Skin of body (tissue), 2 donors: ENCODE measurements around the gene IL1RAP. TPM values are rescaled to one million over a fixed set of nuclear protein-coding genes. Genes with fewer than 3 reads are reported as not detected.

Experiments used
- DNase-seq: peaks from one replicate; lab custom pipeline; 2025; lab: John Stamatoyannopoulos, UW
- total RNA-seq: library from RNA; depleted of rRNA; stranded (reverse); fragments of >200 nt; gene quantifications from one replicate; pipeline ENCODE4 v1.2.3, GENCODE V29; 2014

IL1RAP gene
- total RNA-seq, 1 donor from 2014 or later = 12.9 TPM

- no peak for DNase-seq
Measured at GRCh38 chr3:190607021-190607420, 93.1 kb downstream of the IL1RAP start.

GRCh38 chr3:190608850-190609589 is 95.1 kb downstream of the IL1RAP start:
- DNase-seq = no peak

- no peak for DNase-seq
Measured at GRCh38 chr3:190614226-190615059, 100.6 kb downstream of the IL1RAP start.

GRCh38 chr3:190615060-190615384 is 101.1 kb downstream of the IL1RAP start:
- DNase-seq = no peak

GRCh38 chr3:190615607-190616006 is 101.7 kb downstream of the IL1RAP start:
- DNase-seq = no peak

GRCh38 chr3:190616637-190617036 is 102.8 kb downstream of the IL1RAP start:
- DNase-seq = no peak

- no peak for DNase-seq
Measured at GRCh38 chr3:190617185-190617584, 103.3 kb downstream of the IL1RAP start.

- DNase-seq = no peak
Measured at GRCh38 chr3:190618330-190619030, 104.6 kb downstream of the IL1RAP start.

GRCh38 chr3:190619353-190619752 is 105.5 kb downstream of the IL1RAP start:
- no peak for DNase-seq

GRCh38 chr3:190619761-190620160 is 105.9 kb downstream of the IL1RAP start:
- no peak for DNase-seq

- DNase-seq = no peak
Measured at GRCh38 chr3:190620886-190621608, 107.2 kb downstream of the IL1RAP start.

- no peak for DNase-seq
Measured at GRCh38 chr3:190621927-190622326, 108.0 kb downstream of the IL1RAP start.

- no peak for DNase-seq
Measured at GRCh38 chr3:190624282-190624681, 110.4 kb downstream of the IL1RAP start.

- no peak for DNase-seq
Measured at GRCh38 chr3:190626951-190627620, 113.2 kb downstream of the IL1RAP start.

- DNase-seq = no peak
Measured at GRCh38 chr3:190629088-190629487, 115.2 kb downstream of the IL1RAP start.

- no peak for DNase-seq
Measured at GRCh38 chr3:190631295-190631694, 117.4 kb downstream of the IL1RAP start.

- DNase-seq = no peak
Measured at GRCh38 chr3:190641564-190641963, 127.7 kb downstream of the IL1RAP start.

GRCh38 chr3:190642016-190642415 is 128.1 kb downstream of the IL1RAP start:
- DNase-seq = no peak

- no peak for DNase-seq
Measured at GRCh38 chr3:190644035-190644434, 130.2 kb downstream of the IL1RAP start.

- no peak for DNase-seq
Measured at GRCh38 chr3:190644766-190645165, 130.9 kb downstream of the IL1RAP start.

- DNase-seq = no peak
Measured at GRCh38 chr3:190645932-190646460, 132.1 kb downstream of the IL1RAP start.
